Measurements from ENCODE around the gene GPM6B.
"Not testable (repeated sequence)": the region's sequence is repeated elsewhere in the genome, so short reads cannot be mapped to it uniquely, and the experiment has no call there.

The GPM6B gene

DNA sequence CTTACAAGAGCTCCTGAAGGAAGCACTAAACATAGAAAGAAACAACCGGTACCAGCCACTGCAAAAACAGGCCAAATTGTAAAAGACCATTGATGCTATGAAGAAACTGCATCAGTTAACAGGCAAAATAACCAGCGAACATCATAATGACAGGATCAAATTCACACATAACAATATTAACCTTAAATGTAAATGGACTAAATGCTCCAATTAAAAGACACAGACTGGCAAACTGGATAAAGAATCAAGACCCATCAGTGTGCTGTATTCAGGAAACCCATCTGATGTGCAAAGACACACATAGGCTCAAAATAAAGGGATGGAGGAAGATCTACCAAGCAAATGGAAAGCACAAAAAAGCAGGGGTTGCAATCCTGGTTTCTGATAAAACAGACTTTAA lies 90.3 kb downstream of the GPM6B start:
- not testable (repeated sequence) for DNase-seq (ENCODE audit: low read depth in 2 of 2)

DNA sequence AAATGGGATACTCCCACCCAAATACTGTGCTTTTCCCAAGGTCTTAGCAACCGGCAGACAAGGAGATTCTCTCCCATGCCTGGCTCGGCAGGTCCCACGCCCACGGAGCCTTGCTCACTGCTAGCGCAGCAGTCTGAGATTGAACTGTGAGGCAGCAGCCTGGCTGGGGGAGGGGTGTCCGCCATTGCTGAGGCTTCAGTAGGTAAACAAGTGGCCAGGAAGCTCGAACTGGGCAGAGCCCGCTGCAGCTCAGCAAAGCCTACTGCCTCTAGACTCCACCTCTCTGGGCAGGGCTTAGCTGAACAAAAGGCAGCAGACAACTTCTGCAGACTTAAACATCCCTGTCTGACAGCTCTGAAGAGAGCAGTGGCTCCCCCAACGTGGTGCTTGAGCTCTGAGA lies 92.0 kb downstream of the GPM6B start:
- DNase-seq (ENCODE audit: low read depth in 2 of 2): not testable (repeated sequence)

DNA sequence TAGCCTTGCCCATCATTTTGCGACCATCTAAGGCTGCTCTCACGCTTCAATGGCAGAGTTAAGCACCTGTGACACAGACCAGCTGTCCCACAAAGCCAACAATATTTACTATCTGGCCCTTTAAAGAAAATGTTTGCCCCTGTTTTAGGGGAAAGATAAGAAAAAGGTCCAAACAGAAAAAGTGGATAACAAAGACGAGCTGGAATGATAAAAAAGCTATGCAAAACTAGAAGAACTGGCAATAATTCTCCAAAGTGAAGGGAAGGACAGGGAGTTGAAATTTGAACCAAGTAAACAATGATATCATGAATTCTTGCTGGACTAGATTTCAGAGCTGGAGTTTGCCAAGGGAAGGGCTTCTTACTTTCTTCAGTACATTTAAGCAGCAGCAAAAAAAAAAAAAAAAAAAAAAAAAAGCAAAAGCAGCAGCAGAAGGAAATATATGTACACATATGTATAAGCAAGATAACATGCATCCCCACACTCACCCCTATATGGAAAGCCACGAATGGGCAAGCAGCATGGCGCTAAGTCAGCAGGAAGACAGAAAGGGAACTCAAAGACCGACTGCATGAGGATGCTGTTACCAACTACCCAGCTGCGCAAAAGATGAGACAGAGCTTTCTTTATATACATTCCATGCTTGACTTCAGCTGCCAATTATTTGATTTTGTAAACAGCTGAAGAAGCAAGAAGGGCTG lies 94.9 kb downstream of the GPM6B start:
- no peak for DNase-seq (ENCODE audit: low read depth in 2 of 2)

DNA sequence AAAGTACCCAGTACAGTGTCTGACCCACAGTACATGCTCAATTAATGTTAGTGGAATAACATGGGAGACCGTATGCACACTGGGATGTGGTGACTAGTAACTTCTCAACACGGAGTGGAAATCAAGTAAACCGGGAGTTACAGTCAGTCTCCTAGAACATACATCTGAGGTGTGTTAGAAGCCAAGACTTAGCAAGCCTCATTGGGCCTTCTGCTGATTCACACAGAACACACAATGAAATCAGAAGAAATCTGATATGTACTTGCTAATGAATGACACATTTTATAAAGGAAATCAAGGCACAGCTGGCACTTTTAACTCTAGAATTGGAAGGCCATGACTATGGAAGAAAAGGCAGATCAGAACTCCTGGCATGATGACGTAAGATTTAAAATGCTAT lies 95.5 kb downstream of the GPM6B start:
- no peak for DNase-seq (ENCODE audit: low read depth in 2 of 2)

Measured in stimulated activated CD8-positive, alpha-beta memory T cell treated with anti-CD3 and anti-CD28 coated beads, Interleukin-7, amount 100 ng/mL, for 1 hour (primary cell).